ENCODE measurements around the gene TSSC4.

The TSSC4 gene

GRCh38 chr11:2402106-2402505, 1.6 kb downstream of the TSSC4 start:
- no peak for DNase-seq

- no peak for DNase-seq
These were observed 2.5 kb downstream of the TSSC4 start for GRCh38 chr11:2402890-2403645.

GRCh38 chr11:2404735-2405196, 4.2 kb downstream of the TSSC4 start:
- DNase-seq = no peak

GRCh38 chr11:2406451-2406850, 5.9 kb downstream of the TSSC4 start:
- no peak for DNase-seq

GRCh38 chr11:2406878-2407410, 6.4 kb downstream of the TSSC4 start:
- DNase-seq = no peak

GRCh38 chr11:2408671-2409070, 8.1 kb downstream of the TSSC4 start:
- no peak for DNase-seq

GRCh38 chr11:2409126-2409525, 8.6 kb downstream of the TSSC4 start:
- DNase-seq = no peak

- DNase-seq = no peak
These were observed 9.3 kb downstream of the TSSC4 start for GRCh38 chr11:2409611-2410468.

- no peak for DNase-seq
These were observed 10.1 kb downstream of the TSSC4 start for GRCh38 chr11:2410616-2411015.

GRCh38 chr11:2411446-2412305, 11.1 kb downstream of the TSSC4 start:
- DNase-seq = no peak

GRCh38 chr11:2412323-2412722, 11.8 kb downstream of the TSSC4 start:
- DNase-seq = no peak

GRCh38 chr11:2413742-2414579, 13.4 kb downstream of the TSSC4 start:
- no peak for DNase-seq

GRCh38 chr11:2414616-2415015, 14.1 kb downstream of the TSSC4 start:
- no peak for DNase-seq

GRCh38 chr11:2415171-2415570, 14.6 kb downstream of the TSSC4 start:
- DNase-seq = no peak

GRCh38 chr11:2415601-2416380, 15.2 kb downstream of the TSSC4 start:
- DNase-seq = no peak

- no peak for DNase-seq
These were observed 16.2 kb downstream of the TSSC4 start for GRCh38 chr11:2416765-2417164.

GRCh38 chr11:2417856-2418692, 17.5 kb downstream of the TSSC4 start:
- DNase-seq = no peak

GRCh38 chr11:2418693-2419360, 18.3 kb downstream of the TSSC4 start:
- DNase-seq = no peak
